Head of caudate nucleus (tissue), 42 donors: ENCODE results near the gene RAPH1.
A peak's percentile ranks its signal among the peaks of the same experiment; 100 is the strongest.
"Not testable (repeated sequence)": the region's sequence is repeated elsewhere in the genome, so short reads cannot be mapped to it uniquely, and the experiment has no call there.

Experiments used
- DNase-seq, 42 donors: peaks; one replicate each; pipeline versions ENCODE4 v3.0.0 to v3.0.0-alpha.2; 2020 to 2021; ENCODE audit warnings: mixed read lengths in 7 of 42
- intact Hi-C: fragments of 100-400 bp; cut with DNase I; formaldehyde crosslinking; loops from one replicate; pipeline ENCODE4 v1.15.0; 2022

The RAPH1 gene

GRCh38 chr2:203451011-203451410 lies 84.1 kb downstream of the RAPH1 start:
- intact Hi-C loops, result loop anchor here (5.0 to 10.0 kb wide), 2 partner anchors 124 to 216 kb away; partner anchors contain the start of genes ABI2 and CYP20A1
- no peak for DNase-seq

- no peak for DNase-seq
- intact Hi-C loops, result loop anchor here (5.0 to 10.0 kb wide), 2 partner anchors 123 to 216 kb away; partner anchors contain the start of genes ABI2 and CYP20A1
Observed at GRCh38 chr2:203450561-203450960, 84.5 kb downstream of the RAPH1 start.

- no peak for DNase-seq
- intact Hi-C loops, result no loop called here
Observed at GRCh38 chr2:203446780-203447179, 88.3 kb downstream of the RAPH1 start.

- intact Hi-C loops, result no loop called here
- DNase-seq, result no peak
Observed at GRCh38 chr2:203446071-203446481, 89.0 kb downstream of the RAPH1 start.

DNA sequence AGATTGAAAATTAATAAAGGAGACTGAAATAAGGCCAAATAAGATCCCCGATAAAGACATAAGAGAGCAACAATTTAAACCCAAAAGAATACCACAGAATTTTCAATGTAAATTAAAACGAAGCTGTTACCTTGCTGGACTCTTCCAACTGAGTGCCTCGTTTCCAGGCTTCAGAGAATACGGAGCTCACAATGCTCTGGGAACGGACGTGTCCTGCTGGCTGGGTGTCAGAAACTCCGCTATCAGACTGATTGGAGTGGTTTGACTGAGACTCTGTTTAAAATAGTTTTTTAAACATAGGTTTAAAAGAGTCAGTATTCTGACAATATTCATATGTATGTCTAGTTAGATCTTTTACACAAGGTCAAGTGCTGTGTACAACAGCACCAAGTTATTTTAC lies 90.4 kb downstream of the RAPH1 start:
- intact Hi-C loops, result no loop called here
- DNase-seq, result no peak

GRCh38 chr2:203442463-203442862 lies 92.6 kb downstream of the RAPH1 start:
- no peak for DNase-seq
- intact Hi-C loops, result no loop called here

- DNase-seq, result no peak
- intact Hi-C loops, result no loop called here
Observed at GRCh38 chr2:203441463-203441862, 93.6 kb downstream of the RAPH1 start.

DNA sequence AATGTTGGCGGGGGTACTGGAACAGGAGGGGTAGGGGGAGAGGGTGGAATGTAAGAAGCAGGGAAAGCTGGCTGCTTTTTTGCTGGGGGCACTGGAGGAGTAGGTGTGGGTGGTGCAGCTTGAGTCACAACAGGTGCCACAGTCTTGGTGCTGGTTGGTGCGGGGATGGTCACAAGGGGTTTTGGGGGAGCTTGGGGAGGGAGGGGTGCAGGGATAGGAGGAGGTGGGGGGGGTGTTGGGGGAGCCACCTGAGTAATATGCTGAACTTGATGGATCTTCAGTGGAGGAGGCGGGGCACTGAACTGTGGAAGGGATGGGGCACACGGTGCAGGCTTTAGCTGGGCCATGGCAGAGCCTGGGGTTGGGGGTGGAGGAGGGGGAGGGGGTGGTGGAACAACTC lies 94.4 kb downstream of the RAPH1 start:
- DNase-seq, result peak; percentile 33 to 87 (median 66)
- intact Hi-C loops, result no loop called here

DNA sequence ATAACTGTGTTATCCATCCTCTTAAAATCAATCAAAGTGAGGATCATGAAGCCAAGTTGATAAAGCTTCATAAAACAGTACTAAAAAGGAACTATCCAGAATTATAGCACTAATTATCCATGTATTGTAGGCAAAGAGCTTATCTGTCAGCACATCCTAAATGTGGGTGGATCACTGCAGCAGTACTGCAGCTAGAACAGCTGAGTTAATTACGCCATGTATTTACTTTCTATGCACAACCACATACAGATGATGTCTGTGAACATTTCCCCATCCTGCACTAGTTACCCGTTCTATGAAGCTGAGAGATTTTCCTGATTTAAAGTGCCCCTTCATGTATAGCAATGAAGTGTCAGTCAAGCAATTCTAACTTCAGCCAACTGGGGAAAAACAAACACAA lies 96.6 kb downstream of the RAPH1 start:
- peak in 8 of 42 donors; percentile 21 to 56 (median 32) for DNase-seq

DNA sequence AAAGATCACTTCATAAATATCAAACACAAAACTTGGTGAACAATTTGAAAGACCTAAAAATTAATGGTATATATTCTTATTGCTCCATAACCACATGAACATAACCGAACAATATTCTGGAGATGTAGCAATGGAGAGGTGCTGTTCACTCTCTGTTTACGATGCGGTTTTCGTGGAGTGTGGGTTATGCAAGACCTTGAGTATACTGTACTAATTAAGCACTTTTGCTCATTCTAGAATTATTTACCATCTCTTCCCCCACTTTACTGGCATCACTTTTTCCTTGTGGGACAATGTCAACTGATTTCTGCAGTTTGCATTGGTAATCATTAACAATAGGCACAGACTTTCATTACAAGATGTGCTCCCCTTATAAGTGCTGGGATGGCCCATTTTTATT lies 97.6 kb downstream of the RAPH1 start:
- DNase-seq, result no peak
- intact Hi-C loops, result no loop called here

More for the DNA sequence above, 96.6 kb downstream of the RAPH1 start:
- intact Hi-C loops, result no loop called here

DNA sequence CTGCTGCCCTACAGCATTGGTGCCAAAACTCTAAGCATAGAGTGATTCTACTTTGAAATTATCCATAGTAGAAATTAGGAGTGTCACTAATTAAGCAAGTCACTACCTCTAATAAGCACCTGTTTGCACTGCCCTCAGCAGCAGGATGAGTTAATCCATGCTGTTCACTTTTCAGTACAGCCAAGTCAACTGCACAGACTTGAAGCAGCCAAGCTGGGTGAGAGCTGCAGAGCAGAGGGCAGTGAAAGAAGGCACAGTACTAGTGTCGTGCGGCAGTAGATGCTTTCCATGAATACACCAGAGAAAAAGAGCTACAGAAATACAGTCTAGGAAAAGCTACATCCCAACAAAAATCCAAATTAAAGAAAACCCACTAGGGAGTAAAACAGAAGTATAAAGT lies 98.6 kb downstream of the RAPH1 start:
- intact Hi-C loops, result no loop called here
- DNase-seq, result no peak

DNA sequence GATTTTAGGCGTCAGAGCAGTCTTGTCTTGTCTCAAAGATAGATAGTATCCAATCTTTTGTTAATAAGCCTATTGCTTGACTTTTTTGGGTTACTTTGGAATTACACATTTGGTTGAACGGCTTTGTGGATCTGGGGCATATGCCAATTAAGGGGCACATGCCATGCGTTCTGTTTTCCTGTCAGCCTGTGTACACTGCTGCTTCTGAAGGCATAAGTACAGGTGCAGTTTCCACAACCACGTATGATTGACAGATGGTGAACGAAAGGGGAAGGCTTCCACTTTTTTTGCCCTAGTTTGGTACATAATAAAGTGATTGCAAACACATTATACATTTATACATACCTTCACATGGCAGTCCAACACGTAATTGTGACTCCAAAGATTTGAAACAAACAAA lies 102.3 kb downstream of the RAPH1 start:
- no peak for DNase-seq
- intact Hi-C loops, result no loop called here

DNA sequence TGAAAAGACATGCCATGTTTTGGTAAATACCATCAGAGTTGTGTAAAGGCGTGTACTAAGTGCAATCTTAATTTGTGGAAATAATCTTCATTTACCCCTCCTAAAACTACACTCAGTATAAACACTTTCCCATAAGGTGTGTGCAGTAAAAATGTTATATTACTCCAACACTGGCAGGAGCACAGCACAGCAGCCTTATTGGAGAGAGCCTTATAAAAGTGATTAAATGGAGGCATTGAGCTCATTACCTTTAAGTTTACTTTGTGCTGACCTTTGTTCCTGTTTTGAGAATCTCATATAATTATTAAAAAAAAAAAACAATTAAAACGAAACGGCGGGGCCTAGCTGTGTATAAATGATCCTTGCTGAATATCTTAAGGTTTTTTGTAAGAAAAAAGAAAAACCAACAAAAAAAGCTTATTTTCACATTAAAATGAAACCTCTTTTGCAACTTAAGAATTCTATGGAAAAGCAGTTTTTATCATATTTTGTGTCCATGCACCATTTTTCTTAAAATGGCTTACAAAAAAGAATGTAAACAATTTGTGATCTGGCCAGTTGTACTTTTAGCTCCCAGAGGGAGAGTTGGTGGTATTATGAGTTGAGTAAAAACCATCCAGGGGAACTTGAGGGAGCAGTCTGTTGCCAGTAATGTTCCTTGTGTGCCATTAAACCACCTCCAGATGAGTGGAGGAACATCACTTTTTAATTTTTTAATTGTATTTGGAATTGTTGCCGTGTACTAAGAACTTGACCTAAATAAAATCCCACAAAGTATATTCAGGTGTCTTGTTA lies 103.5 kb downstream of the RAPH1 start:
- DNase-seq, result no peak
- intact Hi-C loops, result no loop called here

- intact Hi-C loops, DNase-seq: not testable (repeated sequence)
Observed at GRCh38 chr2:203429643-203430042, 105.5 kb downstream of the RAPH1 start.

GRCh38 chr2:203427061-203427460 lies 108.0 kb downstream of the RAPH1 start:
- no peak for DNase-seq
- intact Hi-C loops, result no loop called here

DNA sequence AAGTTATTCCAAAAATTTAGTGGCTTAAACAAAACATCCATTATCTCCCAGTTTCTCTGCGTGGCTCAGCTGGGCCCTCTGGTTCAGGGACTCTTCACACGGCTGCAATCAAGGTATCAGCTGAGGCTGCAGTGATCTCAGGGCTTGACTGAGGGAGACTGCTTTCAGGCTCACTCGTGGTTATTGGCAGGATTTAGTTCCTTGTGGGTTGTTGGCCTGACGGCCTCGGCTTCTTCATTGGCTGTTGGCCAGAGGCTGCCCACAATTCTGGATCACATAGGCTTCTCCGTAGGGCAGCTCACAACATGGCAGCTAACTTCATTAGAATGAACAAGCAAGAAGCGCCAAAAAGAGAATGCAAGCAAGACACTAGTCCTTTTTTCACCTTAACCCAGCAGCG lies 116.8 kb downstream of the RAPH1 start:
- intact Hi-C loops, result no loop called here

GRCh38 chr2:203413796-203414195 lies 121.3 kb downstream of the RAPH1 start:
- intact Hi-C loops, result no loop called here
- DNase-seq, result no peak

More for the DNA sequence above, 116.8 kb downstream of the RAPH1 start:
- DNase-seq, result no peak

DNA sequence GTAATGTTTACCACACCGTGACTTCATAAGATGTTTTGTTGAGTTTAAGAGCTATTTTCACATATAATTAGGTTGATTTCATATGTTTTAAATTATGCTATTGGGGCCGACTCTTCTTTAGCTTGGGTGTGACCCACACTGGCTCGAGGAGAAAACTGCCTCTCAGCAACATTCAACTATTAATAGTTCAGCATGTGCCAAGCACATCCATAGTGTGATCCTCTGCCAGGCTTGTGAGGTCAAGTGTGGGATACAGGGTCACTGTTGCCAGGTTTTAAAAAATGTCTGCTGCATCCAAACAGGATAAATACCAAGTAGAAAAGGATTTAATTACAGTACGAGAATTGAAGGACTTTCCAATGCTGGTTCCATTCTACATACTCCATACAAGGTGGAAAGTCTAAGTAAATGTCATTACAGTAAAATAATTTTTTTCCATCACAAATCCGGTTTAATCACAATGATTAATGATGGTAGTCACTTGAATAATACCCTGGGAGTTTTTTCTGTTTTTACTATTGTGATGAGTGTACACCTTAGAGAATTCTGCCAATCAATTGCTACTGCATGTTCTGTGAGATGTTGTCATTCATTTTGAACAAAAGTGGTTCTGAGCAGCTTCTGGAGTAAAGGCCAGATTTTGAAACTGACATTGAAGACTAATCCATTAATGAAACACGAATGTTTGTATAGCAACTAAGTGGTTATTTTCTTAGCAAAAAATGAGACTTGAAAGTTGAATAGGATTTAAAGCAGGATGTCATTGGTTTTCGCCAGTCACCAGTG lies 122.4 kb downstream of the RAPH1 start:
- intact Hi-C loops, result no loop called here
- DNase-seq, result no peak

DNA sequence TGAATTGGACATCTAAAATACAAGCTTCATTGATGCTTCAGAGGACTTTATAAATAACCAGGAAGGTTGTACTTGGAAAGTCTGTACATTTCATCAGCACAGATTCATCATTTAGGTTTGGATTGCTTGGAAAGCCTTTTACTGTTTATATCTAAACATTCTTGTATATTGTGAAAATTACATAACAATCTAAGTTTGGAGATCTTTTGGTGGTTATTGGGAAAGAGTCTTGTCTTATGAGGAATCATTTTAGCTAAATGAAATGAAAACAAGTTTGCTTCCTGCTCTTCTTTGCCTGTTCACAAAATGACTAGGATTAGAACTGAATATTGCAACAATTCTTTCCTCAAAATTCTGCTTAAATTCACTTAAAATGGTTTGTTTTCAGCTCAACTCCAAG lies 127.6 kb downstream of the RAPH1 start:
- no peak for DNase-seq
- intact Hi-C loops, result no loop called here

DNA sequence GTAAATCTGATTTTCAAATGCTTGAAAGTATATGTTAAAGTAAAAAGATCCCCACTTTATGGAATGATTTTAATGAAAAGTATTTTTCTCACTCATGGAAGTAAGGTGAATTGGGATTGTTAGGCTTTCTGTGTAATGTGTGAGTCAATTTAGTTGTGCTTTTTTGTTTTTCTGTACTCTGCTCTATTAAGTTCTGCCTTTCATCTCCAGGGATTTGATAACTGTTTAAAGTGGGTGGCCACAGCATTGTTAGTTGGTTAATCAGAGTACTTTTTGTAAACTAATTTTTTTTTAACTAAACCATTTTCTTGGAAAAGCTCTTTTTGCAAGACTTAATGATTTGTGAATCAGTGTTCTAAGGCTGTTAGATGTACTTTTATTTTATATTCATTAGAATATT lies 130.1 kb downstream of the RAPH1 start:
- intact Hi-C loops, result no loop called here
- no peak for DNase-seq
